VCaP (cell line): ENCODE results near the gene GPR12.

Source experiments
- H3K27ac ChIP-seq: fragments of 450-650 bp; 2 replicates; pipeline ENCODE4 v1.5.1; 2017
- TF ChIP-seq, protein P1 (sequence below): fragments of 450-650 bp; conservative IDR thresholded peaks from 2 replicates; pipeline ENCODE4 v1.5.1; 2017; ENCODE audit warnings: mild to moderate bottlenecking, moderate library complexity

Gene GPR12

DNA sequence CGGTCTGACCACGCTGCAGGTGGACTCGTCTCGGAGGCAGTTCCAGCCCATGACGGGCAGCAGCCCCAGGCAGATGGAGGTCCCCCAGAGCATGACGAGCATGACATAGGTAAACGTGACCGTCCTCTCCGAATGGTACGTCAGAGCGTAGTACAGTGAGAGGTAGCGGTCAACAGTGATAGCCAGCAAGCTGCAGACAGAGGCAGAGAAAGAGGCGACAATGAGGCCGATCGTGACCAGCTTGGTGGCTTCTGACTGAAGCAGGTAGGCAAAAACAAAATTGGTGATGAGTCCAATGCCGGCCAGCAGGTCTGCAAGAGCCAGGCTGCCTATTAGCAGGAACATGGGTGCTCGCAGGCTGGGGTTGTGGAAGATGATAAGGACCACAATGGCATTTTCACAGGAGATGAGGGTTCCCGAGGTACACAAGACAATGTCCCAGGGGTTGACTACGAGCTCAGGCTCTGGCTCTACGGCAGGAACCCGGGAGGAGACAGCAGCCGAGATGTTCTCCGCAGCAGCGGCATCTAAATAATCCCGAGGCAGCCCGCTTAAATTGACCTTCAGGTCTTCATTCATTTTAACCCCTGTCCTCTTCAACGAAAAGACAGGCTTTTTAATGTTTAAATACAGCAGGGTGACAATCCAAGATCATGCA lies 1.2 kb downstream of the GPR12 start:
- TF ChIP-seq, protein P1, sequence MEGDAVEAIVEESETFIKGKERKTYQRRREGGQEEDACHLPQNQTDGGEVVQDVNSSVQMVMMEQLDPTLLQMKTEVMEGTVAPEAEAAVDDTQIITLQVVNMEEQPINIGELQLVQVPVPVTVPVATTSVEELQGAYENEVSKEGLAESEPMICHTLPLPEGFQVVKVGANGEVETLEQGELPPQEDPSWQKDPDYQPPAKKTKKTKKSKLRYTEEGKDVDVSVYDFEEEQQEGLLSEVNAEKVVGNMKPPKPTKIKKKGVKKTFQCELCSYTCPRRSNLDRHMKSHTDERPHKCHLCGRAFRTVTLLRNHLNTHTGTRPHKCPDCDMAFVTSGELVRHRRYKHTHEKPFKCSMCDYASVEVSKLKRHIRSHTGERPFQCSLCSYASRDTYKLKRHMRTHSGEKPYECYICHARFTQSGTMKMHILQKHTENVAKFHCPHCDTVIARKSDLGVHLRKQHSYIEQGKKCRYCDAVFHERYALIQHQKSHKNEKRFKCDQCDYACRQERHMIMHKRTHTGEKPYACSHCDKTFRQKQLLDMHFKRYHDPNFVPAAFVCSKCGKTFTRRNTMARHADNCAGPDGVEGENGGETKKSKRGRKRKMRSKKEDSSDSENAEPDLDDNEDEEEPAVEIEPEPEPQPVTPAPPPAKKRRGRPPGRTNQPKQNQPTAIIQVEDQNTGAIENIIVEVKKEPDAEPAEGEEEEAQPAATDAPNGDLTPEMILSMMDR: no peak
- no peak overlapping the region for H3K27ac ChIP-seq

DNA sequence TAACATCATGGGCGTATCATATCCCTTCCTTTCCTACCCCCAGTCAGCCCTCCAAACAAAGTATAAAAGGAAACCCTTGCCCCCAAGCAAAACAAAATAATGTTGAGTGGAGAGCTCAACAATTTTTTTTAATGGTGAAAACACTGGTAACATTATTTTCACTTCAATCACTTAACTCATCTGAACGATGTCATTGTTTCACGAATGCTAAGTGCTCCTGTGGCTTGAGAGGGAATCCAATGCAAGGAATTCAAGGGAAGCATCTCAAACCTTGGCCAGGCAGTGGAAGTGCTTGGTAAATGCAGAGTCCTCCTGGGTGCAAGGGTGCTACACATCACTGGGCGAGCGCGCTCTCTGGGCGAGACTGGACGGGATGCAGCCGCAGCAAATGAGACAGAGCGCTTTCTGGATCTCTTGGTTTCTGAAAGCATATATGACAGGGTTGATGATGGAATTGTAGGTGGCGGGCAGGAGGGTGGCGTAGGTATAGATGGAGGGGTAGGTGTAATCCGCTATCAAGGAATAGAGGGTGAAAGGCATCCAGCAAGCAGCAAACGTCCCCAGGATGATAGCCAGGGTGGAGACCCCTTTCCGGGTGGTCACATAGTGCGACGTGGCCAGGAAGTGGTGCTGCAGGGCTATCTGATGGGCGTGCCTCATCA lies 2.0 kb downstream of the GPR12 start:
- TF ChIP-seq, protein P1: no peak
- no peak overlapping the region for H3K27ac ChIP-seq

DNA sequence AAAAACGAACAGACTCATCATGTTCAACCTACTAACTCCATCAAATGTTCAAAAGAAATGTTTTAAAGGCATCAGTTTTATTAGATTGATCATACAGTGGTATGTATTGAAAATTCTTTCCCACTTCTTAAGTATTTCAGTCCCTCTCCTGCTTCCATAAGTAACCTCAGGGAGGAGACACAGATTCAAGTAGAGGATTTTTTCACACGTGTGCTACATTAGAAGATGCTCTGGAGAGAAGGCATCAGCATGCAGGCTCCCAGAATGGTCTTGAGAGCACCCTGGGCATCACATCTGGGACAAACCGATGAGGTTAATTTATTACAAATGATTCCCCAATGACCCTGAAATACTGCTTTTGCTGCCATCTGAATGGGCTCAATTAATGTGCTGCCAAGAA lies 3.6 kb downstream of the GPR12 start:
- no peak overlapping the region for H3K27ac ChIP-seq
- TF ChIP-seq, protein P1: 0 out of 2 replicates have a peak, but pooled peaks have one; percentile 9

DNA sequence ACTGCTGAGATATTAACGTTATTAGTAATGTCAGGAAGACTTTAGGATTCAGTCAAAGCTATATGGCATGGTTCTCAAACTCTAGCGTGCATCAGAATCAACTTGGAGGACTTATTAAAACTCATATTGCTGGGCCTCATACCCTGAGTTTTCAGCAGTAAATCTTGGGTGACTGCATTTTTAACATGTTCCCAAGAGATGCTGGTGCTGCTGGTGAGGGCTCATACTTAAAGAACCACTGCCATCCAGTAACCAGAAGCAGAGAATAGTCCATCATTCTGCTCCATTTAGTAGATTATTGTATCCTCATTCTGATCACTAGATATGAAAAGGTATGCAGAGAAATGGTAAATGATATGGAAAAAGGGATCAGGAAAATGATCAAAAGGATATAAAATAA lies 7.9 kb downstream of the GPR12 start:
- TF ChIP-seq, protein P1: no peak
- H3K27ac ChIP-seq: no peak overlapping the region

DNA sequence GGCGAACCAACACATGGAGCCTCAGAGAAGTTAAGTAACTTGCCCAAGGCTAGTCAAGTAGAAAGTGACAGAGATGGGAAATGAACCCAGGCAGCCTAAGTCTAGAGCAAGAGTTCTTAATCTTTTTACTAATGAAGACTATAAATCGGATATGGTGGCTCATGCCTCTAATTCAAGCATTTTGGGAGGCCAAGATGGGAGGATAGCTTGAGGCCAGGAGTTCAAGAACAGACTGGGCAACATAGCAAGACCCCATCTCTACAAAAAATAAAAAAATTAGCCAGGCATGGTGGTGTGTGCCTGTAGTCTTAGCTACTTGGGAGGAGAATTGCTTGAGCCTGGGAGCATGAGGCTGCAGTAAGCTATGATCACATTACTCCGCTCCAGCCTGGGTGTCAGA lies 10.7 kb downstream of the GPR12 start:
- H3K27ac ChIP-seq: no peak overlapping the region
- TF ChIP-seq, protein P1: no peak

DNA sequence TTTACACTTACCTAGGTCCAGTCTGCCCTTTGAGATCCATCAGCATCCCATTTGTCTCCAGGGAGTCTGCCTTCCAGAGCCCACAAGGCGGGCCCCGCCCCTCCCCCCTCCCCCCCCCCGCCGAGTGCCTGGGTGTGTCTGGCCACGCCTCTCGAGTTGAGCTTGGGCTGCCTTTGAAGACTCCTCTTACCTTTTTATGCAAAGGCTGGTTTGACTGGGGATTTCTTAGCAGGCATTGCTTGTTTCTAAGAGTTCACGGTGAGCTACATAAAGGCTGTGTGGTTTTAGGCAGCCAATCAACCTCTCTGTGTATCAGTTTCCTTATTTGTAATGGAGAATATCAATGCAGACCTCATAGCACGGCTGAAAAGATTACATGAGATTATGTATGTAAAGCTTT lies 11.3 kb downstream of the GPR12 start:
- TF ChIP-seq, protein P1: no peak
- H3K27ac ChIP-seq: no peak overlapping the region

DNA sequence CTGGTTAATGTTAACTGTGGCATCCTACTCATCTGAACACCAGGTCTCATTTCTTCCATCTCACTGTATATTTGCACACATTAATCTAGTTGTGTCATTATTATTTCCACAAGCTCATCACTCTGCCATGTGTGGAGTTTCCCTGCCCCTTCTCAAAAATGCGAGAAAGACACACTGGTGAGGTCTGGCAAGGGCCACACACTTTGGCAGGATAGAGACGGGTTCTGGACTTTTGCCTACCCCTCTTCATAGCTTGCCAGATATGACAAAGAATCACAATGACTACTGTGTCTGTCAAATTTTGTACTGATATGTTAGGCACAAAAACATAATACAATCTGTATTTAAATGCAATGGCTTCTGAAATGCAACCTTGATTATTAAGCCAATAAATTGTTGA lies 12.9 kb downstream of the GPR12 start:
- TF ChIP-seq, protein P1: no peak
- no peak overlapping the region for H3K27ac ChIP-seq
